GM10266 (cell line): ENCODE measurements around the gene GPR158.

ENCODE experiments used
- DNase-seq: peaks from one replicate; pipeline ENCODE4 v3.0.0; 2012; ENCODE audit errors: extremely low spot score
- TF ChIP-seq, protein P1 (sequence below): IDR thresholded peaks from 2 replicates; pipeline ENCODE4 v1.5.1; 2012; ENCODE audit warnings: mild to moderate bottlenecking, low read depth; ENCODE audit not compliant: control insufficient read depth, insufficient read depth; ENCODE audit errors: missing control alignments

The GPR158 gene

DNA sequence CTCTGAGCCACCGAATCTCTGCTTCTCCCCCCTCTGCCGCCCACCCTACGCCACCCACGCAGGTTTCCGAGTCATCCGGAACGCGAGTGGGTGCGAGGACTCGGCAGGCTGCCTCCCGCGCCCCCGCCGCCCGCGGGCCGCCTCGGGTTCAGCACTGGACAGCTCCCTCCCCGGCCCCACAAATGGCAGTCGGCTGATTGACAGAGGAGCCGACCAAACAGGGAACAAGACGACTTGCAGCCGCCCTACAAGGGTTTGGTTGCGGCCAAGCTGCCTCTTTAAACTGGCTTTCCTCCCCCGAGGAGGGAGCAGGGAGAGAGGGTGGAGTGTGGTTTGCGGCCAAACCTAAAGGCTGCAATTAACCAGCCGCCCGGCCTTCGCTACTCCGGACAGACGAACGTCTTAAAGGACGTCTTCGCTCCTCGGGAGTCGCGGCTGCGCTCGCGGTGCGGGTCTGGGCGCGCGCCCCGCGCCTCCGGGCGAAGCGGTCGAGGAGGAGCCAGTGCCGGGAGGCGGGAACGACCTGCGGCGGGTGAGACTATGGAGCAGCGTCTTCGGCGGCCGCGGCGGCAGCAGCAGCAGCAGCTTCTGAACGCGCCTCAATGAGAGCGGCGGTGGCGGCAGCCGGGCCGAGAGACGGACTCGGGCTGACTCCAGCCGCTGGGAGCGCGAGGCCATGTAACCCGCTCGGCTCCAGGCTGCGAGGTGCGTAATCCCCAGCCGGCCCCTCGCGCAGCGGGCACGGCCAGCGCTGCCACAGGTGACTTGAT lies at the start of gene GPR158:
GPR158 (plus strand) TSS at position 541 of the 770 bp plus-strand sequence. CDS start 420 bp downstream, outside the sequence.
- TF ChIP-seq, protein P1, sequence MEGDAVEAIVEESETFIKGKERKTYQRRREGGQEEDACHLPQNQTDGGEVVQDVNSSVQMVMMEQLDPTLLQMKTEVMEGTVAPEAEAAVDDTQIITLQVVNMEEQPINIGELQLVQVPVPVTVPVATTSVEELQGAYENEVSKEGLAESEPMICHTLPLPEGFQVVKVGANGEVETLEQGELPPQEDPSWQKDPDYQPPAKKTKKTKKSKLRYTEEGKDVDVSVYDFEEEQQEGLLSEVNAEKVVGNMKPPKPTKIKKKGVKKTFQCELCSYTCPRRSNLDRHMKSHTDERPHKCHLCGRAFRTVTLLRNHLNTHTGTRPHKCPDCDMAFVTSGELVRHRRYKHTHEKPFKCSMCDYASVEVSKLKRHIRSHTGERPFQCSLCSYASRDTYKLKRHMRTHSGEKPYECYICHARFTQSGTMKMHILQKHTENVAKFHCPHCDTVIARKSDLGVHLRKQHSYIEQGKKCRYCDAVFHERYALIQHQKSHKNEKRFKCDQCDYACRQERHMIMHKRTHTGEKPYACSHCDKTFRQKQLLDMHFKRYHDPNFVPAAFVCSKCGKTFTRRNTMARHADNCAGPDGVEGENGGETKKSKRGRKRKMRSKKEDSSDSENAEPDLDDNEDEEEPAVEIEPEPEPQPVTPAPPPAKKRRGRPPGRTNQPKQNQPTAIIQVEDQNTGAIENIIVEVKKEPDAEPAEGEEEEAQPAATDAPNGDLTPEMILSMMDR: no peak

DNA sequence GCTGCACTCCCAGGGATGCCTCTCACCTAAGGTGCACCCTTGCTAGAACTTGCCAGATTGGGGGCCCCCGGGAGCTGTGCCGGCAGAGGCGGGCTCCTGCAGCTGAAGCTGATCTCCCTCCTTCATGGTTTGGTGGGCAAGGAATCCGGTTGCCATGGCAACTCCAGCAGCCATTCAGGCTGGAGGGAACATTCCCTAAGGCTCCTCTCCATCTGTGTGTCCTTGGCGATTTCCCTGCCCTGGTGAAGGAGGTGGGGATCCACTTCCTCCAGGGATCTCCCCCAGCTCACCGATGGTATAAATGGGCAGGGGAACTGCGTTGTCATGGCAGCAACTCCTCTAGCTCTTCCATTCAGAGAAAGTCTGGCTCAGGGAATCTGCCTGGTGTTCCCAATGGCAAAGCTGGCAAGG lies 49.6 kb upstream of the GPR158 start:
- no peak for DNase-seq
- TF ChIP-seq, protein P1: no peak

More for the DNA sequence above, at the start of gene GPR158:
- peak; percentile 59 for DNase-seq

DNA sequence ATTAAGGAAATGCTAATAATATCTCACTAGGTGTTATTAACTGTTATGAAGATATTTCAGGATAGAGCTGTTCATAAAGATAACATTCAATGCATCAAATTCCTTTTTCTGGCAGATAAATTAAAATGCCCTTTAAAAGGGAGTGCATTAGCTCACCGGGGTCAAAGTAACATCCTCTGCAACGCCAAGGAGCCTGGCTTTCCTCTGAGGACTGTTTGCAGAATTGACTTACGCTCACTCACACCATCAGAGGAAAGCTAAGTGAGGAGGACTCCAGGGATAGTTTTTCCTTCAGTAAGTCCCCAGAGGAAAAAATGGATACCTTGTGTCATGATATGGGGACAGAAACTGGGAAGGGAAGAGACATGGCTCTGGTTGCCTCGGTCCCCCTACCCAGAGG lies 45.2 kb upstream of the GPR158 start:
- no peak for DNase-seq
- TF ChIP-seq, protein P1: no peak

- no peak for DNase-seq
- TF ChIP-seq, protein P1: no peak
These were observed 43.9 kb upstream of the GPR158 start for GRCh38 chr10:25130906-25131305.

- no peak for DNase-seq
- TF ChIP-seq, protein P1: no peak
These were observed 32.5 kb upstream of the GPR158 start for GRCh38 chr10:25142116-25142864.

GRCh38 chr10:25157650-25158049 lies 17.2 kb upstream of the GPR158 start:
- DNase-seq: no peak
- TF ChIP-seq, protein P1: no peak

DNA sequence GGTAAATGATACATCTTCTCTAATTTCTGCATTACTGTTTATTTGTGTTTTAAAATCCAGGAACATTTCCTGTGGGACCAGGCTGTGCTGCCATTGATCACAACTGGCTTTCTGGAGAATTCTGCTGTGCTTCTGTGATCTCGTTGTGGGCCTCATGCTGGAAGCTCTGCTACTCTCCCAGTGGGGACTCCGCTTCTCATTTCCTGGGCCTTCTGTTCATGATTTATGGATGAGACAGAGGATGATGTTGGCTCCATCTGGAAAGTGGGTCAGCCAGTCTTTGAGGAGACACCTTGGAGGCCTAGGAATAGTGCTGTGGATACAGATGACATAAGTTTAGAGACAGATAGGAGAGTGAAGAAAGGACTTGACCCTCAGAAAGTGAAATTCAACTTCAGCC lies 15.2 kb upstream of the GPR158 start:
- DNase-seq: no peak
- TF ChIP-seq, protein P1: no peak
